Spinal cord (tissue), 10 donors: ENCODE results near the gene OSBPL10. TPM values are rescaled to one million over a fixed set of nuclear protein-coding genes. Genes with fewer than 3 reads are reported as not detected.

ENCODE experiments used
- DNase-seq, 6 donors: peaks; one replicate each; pipeline versions ENCODE4 v3.0.0 to v3.0.0-alpha.2; 2013 to 2015; ENCODE audit warnings: low spot score in 6 of 6, low read depth in 4 of 6
- H3K27ac ChIP-seq: one replicate; pipeline ENCODE4 v1.5.1; 2013; ENCODE audit warnings: low read depth, low read length, control low read depth
- H3K27me3 ChIP-seq: one replicate; pipeline ENCODE4 v1.6.1; 2013; ENCODE audit warnings: low read length; ENCODE audit not compliant: control insufficient read depth, insufficient read depth
- H3K36me3 ChIP-seq: one replicate; pipeline ENCODE4 v1.6.1; 2013; ENCODE audit warnings: low read length; ENCODE audit not compliant: control insufficient read depth, insufficient read depth
- H3K4me1 ChIP-seq: one replicate; pipeline ENCODE4 v1.6.1; 2013; ENCODE audit warnings: low read length; ENCODE audit not compliant: control insufficient read depth, insufficient read depth
- H3K4me3 ChIP-seq: one replicate; pipeline ENCODE4 v1.5.1; 2013; ENCODE audit warnings: low read depth, low read length, control low read depth
- H3K9me3 ChIP-seq: one replicate; pipeline ENCODE4 v1.6.1; 2013; ENCODE audit warnings: low read length; ENCODE audit not compliant: control insufficient read depth, insufficient read depth
- WGBS: methylation state at CpG from one replicate; pipeline ENCODE4 v1.1.5; 2013; ENCODE audit warnings: missing lambda C conversion rate; ENCODE audit not compliant: insufficient coverage; 5-methylcytosine and 5-hydroxymethylcytosine counted together
- polyA plus RNA-seq, 2 donors: library from polyadenylated mRNA; unstranded; fragments of 120-200 nt; gene quantifications; one replicate each; pipeline ENCODE4 v1.2.1, GENCODE V29; 2013; ENCODE audit not compliant: insufficient read length in 2 of 2
- total RNA-seq, 2 donors: library from RNA; depleted of rRNA in 1 of 2; stranded (reverse); fragments of 120-200 nt in 1 of 2; fragments of >200 nt in 1 of 2; gene quantifications; one replicate each; pipeline versions ENCODE4 v1.2.3 to v1.2.4, GENCODE V29; 2013 to 2014
- donor health status: healthy.

Gene OSBPL10
- total and polyA plus RNA-seq, 4 donors = 6.2 to 10.5 (median 7.1) TPM

- no peak for DNase-seq
- peaks cover 2% of the 10 kb centered on the region for H3K9me3 ChIP-seq
- H3K27me3 ChIP-seq = no peaks in the 10 kb centered on the region
- H3K27ac ChIP-seq = no peak overlapping the region
- 83% methylated on average over 5 of the region's 7 CpGs for WGBS
- H3K4me3 ChIP-seq = no peak overlapping the region
- no peaks in the 10 kb centered on the region for H3K36me3 ChIP-seq
- H3K4me1 ChIP-seq = no peaks in the 10 kb centered on the region
These were observed 28.0 kb downstream of the OSBPL10 start for GRCh38 chr3:31953091-31953490.

GRCh38 chr3:31952205-31952604 lies 28.9 kb downstream of the OSBPL10 start:
- H3K9me3 ChIP-seq = peaks cover 2% of the 10 kb centered on the region
- no peaks in the 10 kb centered on the region for H3K36me3 ChIP-seq
- no CpG with 5 or more reads among the region's 4 CpGs for WGBS
- H3K27me3 ChIP-seq = no peaks in the 10 kb centered on the region
- no peak overlapping the region for H3K27ac ChIP-seq
- H3K4me3 ChIP-seq = no peak overlapping the region
- DNase-seq = no peak
- no peaks in the 10 kb centered on the region for H3K4me1 ChIP-seq

GRCh38 chr3:31948280-31948679 lies 32.8 kb downstream of the OSBPL10 start:
- DNase-seq = no peak
- no peak overlapping the region for H3K27ac ChIP-seq
- no peaks in the 10 kb centered on the region for H3K27me3 ChIP-seq
- H3K36me3 ChIP-seq = no peaks in the 10 kb centered on the region
- no CpG with 5 or more reads among the region's 6 CpGs for WGBS
- H3K9me3 ChIP-seq = peaks cover 2% of the 10 kb centered on the region
- no peak overlapping the region for H3K4me3 ChIP-seq
- no peaks in the 10 kb centered on the region for H3K4me1 ChIP-seq

GRCh38 chr3:31947671-31948091 lies 33.4 kb downstream of the OSBPL10 start:
- no peak overlapping the region for H3K27ac ChIP-seq
- H3K27me3 ChIP-seq = no peaks in the 10 kb centered on the region
- WGBS = 76% methylated on average over 4 of the region's 6 CpGs
- peaks cover 2% of the 10 kb centered on the region for H3K9me3 ChIP-seq
- H3K36me3 ChIP-seq = no peaks in the 10 kb centered on the region
- DNase-seq = no peak
- H3K4me1 ChIP-seq = no peaks in the 10 kb centered on the region
- no peak overlapping the region for H3K4me3 ChIP-seq

- Histone ChIP-seq H3K4me1 (no peaks in the 10 kb centered on the region), H3K4me3 (no peak overlapping the region), H3K27me3 (no peaks in the 10 kb centered on the region), H3K36me3 (no peaks in the 10 kb centered on the region), H3K27ac (no peak overlapping the region), H3K9me3 (peaks cover 2% of the 10 kb centered on the region)
- no peak for DNase-seq
- 87% methylated on average over 4 of the region's 4 CpGs for WGBS
These were observed 33.9 kb downstream of the OSBPL10 start for GRCh38 chr3:31947162-31947561.

GRCh38 chr3:31946484-31947081 lies 34.5 kb downstream of the OSBPL10 start:
- H3K27ac ChIP-seq = no peak overlapping the region
- H3K27me3 ChIP-seq = no peaks in the 10 kb centered on the region
- WGBS = 88% methylated on average over 10 of the region's 10 CpGs
- peaks cover 2% of the 10 kb centered on the region for H3K9me3 ChIP-seq
- H3K4me1 ChIP-seq = no peaks in the 10 kb centered on the region
- DNase-seq = no peak
- no peak overlapping the region for H3K4me3 ChIP-seq
- H3K36me3 ChIP-seq = no peaks in the 10 kb centered on the region

- Histone ChIP-seq H3K9me3 (peaks cover 2% of the 10 kb centered on the region), H3K36me3 (no peaks in the 10 kb centered on the region), H3K4me1 (no peaks in the 10 kb centered on the region), H3K27me3 (no peaks in the 10 kb centered on the region), H3K27ac (no peak overlapping the region), H3K4me3 (no peak overlapping the region)
- 92% methylated on average over 2 of the region's 3 CpGs for WGBS
- no peak for DNase-seq
These were observed 35.4 kb downstream of the OSBPL10 start for GRCh38 chr3:31945738-31946052.

- H3K27ac ChIP-seq = no peak overlapping the region
- no peaks in the 10 kb centered on the region for H3K36me3 ChIP-seq
- no peak overlapping the region for H3K4me3 ChIP-seq
- H3K4me1 ChIP-seq = no peaks in the 10 kb centered on the region
- no peaks in the 10 kb centered on the region for H3K9me3 ChIP-seq
- no peak for DNase-seq
- no peaks in the 10 kb centered on the region for H3K27me3 ChIP-seq
These were observed 38.0 kb downstream of the OSBPL10 start for GRCh38 chr3:31943041-31943440.

- Histone ChIP-seq H3K9me3 (no peaks in the 10 kb centered on the region), H3K27ac (no peak overlapping the region), H3K27me3 (no peaks in the 10 kb centered on the region), H3K4me3 (no peak overlapping the region), H3K4me1 (no peaks in the 10 kb centered on the region), H3K36me3 (no peaks in the 10 kb centered on the region)
- DNase-seq = no peak
- no CpG with 5 or more reads among the region's 2 CpGs for WGBS
These were observed 38.6 kb downstream of the OSBPL10 start for GRCh38 chr3:31942446-31942845.

- DNase-seq = no peak
These were observed 43.8 kb downstream of the OSBPL10 start for GRCh38 chr3:31937225-31937624.

More at GRCh38 chr3:31937225-31937624, 43.8 kb downstream of the OSBPL10 start:
- WGBS = 54% methylated on average over 3 of the region's 4 CpGs
- H3K9me3 ChIP-seq = no peaks in the 10 kb centered on the region
- no peak overlapping the region for H3K4me3 ChIP-seq
- no peaks in the 10 kb centered on the region for H3K36me3 ChIP-seq
- no peak overlapping the region for H3K27ac ChIP-seq
- no peaks in the 10 kb centered on the region for H3K4me1 ChIP-seq
- no peaks in the 10 kb centered on the region for H3K27me3 ChIP-seq
